H9 (cell line): ENCODE measurements around the gene GRB10. TPM values are rescaled to one million over a fixed set of nuclear protein-coding genes. Genes with fewer than 3 reads are reported as not detected.

ENCODE experiments used
- DNase-seq: peaks from one replicate; pipeline ENCODE4 v3.0.0-alpha.2; 2017
- H2AFZ ChIP-seq: one replicate; pipeline ENCODE4 v1.6.1; 2013; ENCODE audit warnings: mild to moderate bottlenecking, low read length, control low read depth, moderate library complexity
- H2AK5ac ChIP-seq: 2 replicates; pipeline ENCODE4 v1.6.1; 2013; ENCODE audit warnings: low read length, control low read depth, mixed read lengths; ENCODE audit not compliant: insufficient read length
- H2BK120ac ChIP-seq: one replicate; pipeline ENCODE4 v1.6.1; 2013; ENCODE audit warnings: low read depth, mild to moderate bottlenecking, low read length, control low read depth, inconsistent platforms; ENCODE audit not compliant: poor library complexity, severe bottlenecking
- H2BK12ac ChIP-seq: 2 replicates; pipeline ENCODE4 v1.6.1; 2013; ENCODE audit warnings: low read length, control low read depth, mixed read lengths, low read depth; ENCODE audit not compliant: insufficient read length
- H2BK15ac ChIP-seq: 2 replicates; pipeline ENCODE4 v1.6.1; 2013; ENCODE audit warnings: low read depth, low read length, control low read depth
- H2BK20ac ChIP-seq: one replicate; pipeline ENCODE4 v1.6.1; 2013; ENCODE audit warnings: low read depth, mild to moderate bottlenecking, low read length, control low read depth, inconsistent platforms; ENCODE audit not compliant: poor library complexity, severe bottlenecking
- H2BK5ac ChIP-seq: 2 replicates; pipeline ENCODE4 v1.6.1; 2013; ENCODE audit warnings: low read length, control low read depth, mixed read lengths; ENCODE audit not compliant: insufficient read length
- H3K14ac ChIP-seq: 2 replicates; pipeline ENCODE4 v1.6.1; 2013; ENCODE audit warnings: low read length, control low read depth; ENCODE audit not compliant: insufficient read depth
- H3K18ac ChIP-seq: 2 replicates; pipeline ENCODE4 v1.6.1; 2013; ENCODE audit warnings: low read depth, mild to moderate bottlenecking, mixed read lengths, low read length, control low read depth; ENCODE audit not compliant: insufficient read length
- H3K23ac ChIP-seq: 2 replicates; pipeline ENCODE4 v1.6.1; 2013; ENCODE audit warnings: low read length, control low read depth, mixed read lengths, low read depth; ENCODE audit not compliant: insufficient read length
- H3K23me2 ChIP-seq: 2 replicates; pipeline ENCODE4 v1.6.1; 2013; ENCODE audit warnings: low read depth, mild to moderate bottlenecking, mixed read lengths, low read length, control low read depth; ENCODE audit not compliant: insufficient read length, poor library complexity, severe bottlenecking
- H3K27ac ChIP-seq: 2 replicates; pipeline ENCODE4 v1.5.1; 2013; ENCODE audit warnings: low read length, control low read depth, mixed read lengths, low read depth; ENCODE audit not compliant: insufficient read length
- H3K27me3 ChIP-seq: 2 replicates; pipeline ENCODE4 v1.6.1; 2013; ENCODE audit warnings: low read length, control low read depth, inconsistent platforms; ENCODE audit not compliant: insufficient read depth
- H3K4ac ChIP-seq: 2 replicates; pipeline ENCODE4 v1.6.1; 2013; ENCODE audit warnings: low read depth, mild to moderate bottlenecking, control low read depth, inconsistent platforms, low read length, moderate library complexity
- H3K4me1 ChIP-seq: 2 replicates; pipeline ENCODE4 v1.6.1; 2013; ENCODE audit warnings: low read length, control low read depth, inconsistent platforms; ENCODE audit not compliant: insufficient read depth
- H3K4me2 ChIP-seq: 2 replicates; pipeline ENCODE4 v1.6.1; 2013; ENCODE audit warnings: low read length, control low read depth, mixed read lengths; ENCODE audit not compliant: insufficient read length, insufficient read depth
- H3K56ac ChIP-seq: 2 replicates; pipeline ENCODE4 v1.6.1; 2013; ENCODE audit warnings: low read depth, mild to moderate bottlenecking, mixed read lengths, low read length, control low read depth; ENCODE audit not compliant: insufficient read length
- H3K79me1 ChIP-seq: 2 replicates; pipeline ENCODE4 v1.6.1; 2013; ENCODE audit warnings: low read depth, mild to moderate bottlenecking, moderate library complexity, low read length, control low read depth, inconsistent platforms; ENCODE audit not compliant: insufficient read depth, poor library complexity, severe bottlenecking
- H3K79me2 ChIP-seq: 2 replicates; pipeline ENCODE4 v1.6.1; 2013; ENCODE audit warnings: low read length, control low read depth, inconsistent platforms; ENCODE audit not compliant: insufficient read depth
- H3K9ac ChIP-seq: 2 replicates; pipeline ENCODE4 v1.6.1; 2013; ENCODE audit warnings: low read length, control low read depth, mixed read lengths; ENCODE audit not compliant: insufficient read length; ENCODE audit errors: extremely low read depth
- H3K9me3 ChIP-seq: one replicate; pipeline ENCODE4 v1.6.1; 2013; ENCODE audit warnings: low read depth, low read length, inconsistent platforms; ENCODE audit not compliant: control insufficient read depth
- H3T11ph ChIP-seq: one replicate; pipeline ENCODE4 v1.6.1; 2013; ENCODE audit warnings: mild to moderate bottlenecking, low read length, control low read depth, inconsistent platforms
- H4K20me1 ChIP-seq: one replicate; pipeline ENCODE4 v1.6.1; 2013; ENCODE audit not compliant: control insufficient read depth, insufficient read length, insufficient read depth
- H4K5ac ChIP-seq: 2 replicates; pipeline ENCODE4 v1.6.1; 2013; ENCODE audit warnings: low read depth, mild to moderate bottlenecking, mixed read lengths, low read length, control low read depth; ENCODE audit not compliant: insufficient read length
- H4K8ac ChIP-seq: replicated peaks from 2 replicates; pipeline ENCODE4 v1.6.1; 2013; ENCODE audit warnings: low read length, control low read depth, mixed read lengths, low read depth; ENCODE audit not compliant: insufficient read length
- H4K91ac ChIP-seq: 2 replicates; pipeline ENCODE4 v1.6.1; 2013; ENCODE audit warnings: low read depth, mild to moderate bottlenecking, moderate library complexity, mixed read lengths, low read length, control low read depth; ENCODE audit not compliant: insufficient read length
- H3K27ac Mint-ChIP-seq, 3 experiments: 2 replicates in 2 of 3; 3 replicates in 1 of 3; pipeline ENCODE4 v1.8.0; 2020 to 2021; ENCODE audit warnings: mixed read lengths in 3 of 3, mild to moderate bottlenecking in 1 of 3, moderate library complexity in 1 of 3
- H3K27me3 Mint-ChIP-seq: 2 replicates; pipeline ENCODE4 v1.8.0; 2021; ENCODE audit warnings: low read depth, mild to moderate bottlenecking, moderate library complexity, mixed read lengths
- H3K36me3 Mint-ChIP-seq, 3 experiments: 2 replicates in 2 of 3; 3 replicates in 1 of 3; pipeline ENCODE4 v1.8.0; 2020 to 2021; ENCODE audit warnings: low read depth in 3 of 3, mixed read lengths in 3 of 3; ENCODE audit not compliant: insufficient read depth in 1 of 3
- H3K4me1 Mint-ChIP-seq, 2 experiments: 2 replicates each; pipeline ENCODE4 v1.8.0; 2020; ENCODE audit warnings: mixed read lengths in 2 of 2
- H3K4me3 Mint-ChIP-seq, 2 experiments: 2 replicates in 1 of 2; 3 replicates in 1 of 2; pipeline ENCODE4 v1.8.0; 2020 to 2021; ENCODE audit warnings: mild to moderate bottlenecking in 2 of 2, mixed read lengths in 2 of 2, moderate library complexity in 1 of 2
- H3K9me3 Mint-ChIP-seq, 2 experiments: 2 replicates in 1 of 2; 3 replicates in 1 of 2; pipeline ENCODE4 v1.8.0; 2020; ENCODE audit warnings: mild to moderate bottlenecking in 2 of 2, mixed read lengths in 2 of 2, moderate library complexity in 1 of 2
- CTCF ChIP-seq: fragments of 200-600 bp; sonication (generic); conservative IDR thresholded peaks from 3 replicates; pipeline ENCODE4 v1.8.0; 2021; ENCODE audit warnings: antibody characterized with exemption, mild to moderate bottlenecking
- WGBS: extraction: QIAGEN DNeasy Blood & Tissue Kit; methylation state at CpG from one replicate; pipeline ENCODE4 v1.1.7; 2013; ENCODE audit warnings: missing lambda C conversion rate, low lambda C conversion rate, mixed read lengths; ENCODE audit not compliant: insufficient read length; ENCODE audit errors: extremely low coverage; 5-methylcytosine and 5-hydroxymethylcytosine counted together
- total RNA-seq: library from RNA; stranded (reverse); gene quantifications from 2 replicates; pipeline ENCODE4 v1.2.1, GENCODE V29; 2021

GRB10 gene
- total RNA-seq, 1 experiment from 2014 or later: 108 TPM

- H3K56ac ChIP-seq: no peak overlapping the region
- H3T11ph ChIP-seq: no peak overlapping the region
- no peak overlapping the region for H2BK120ac ChIP-seq
- no peak overlapping the region for H3K27ac ChIP-seq
- DNase-seq: no peak
- no peak overlapping the region for H3K14ac ChIP-seq
- peaks cover 11% of the 10 kb centered on the region; the same call in 1 of the 2 replicates for H3K4me1 ChIP-seq
- no peak overlapping the region for H3K4me2 ChIP-seq
- H3K4me1 Mint-ChIP-seq: peaks cover 54 to 63% of the 10 kb centered on the region in 2 experiments
- H3K36me3 Mint-ChIP-seq: peaks cover 26 to 43% (median 42%) of the 10 kb centered on the region in 3 experiments
- no peak overlapping the region for H3K4ac ChIP-seq
- H3K9me3 Mint-ChIP-seq: peaks cover 25 to 27% of the 10 kb centered on the region in 2 experiments
- H3K27me3 ChIP-seq: no peaks in the 10 kb centered on the region; the same call in 1 of the 2 replicates
- no peak overlapping the region for H2AK5ac ChIP-seq
- no peak overlapping the region for H2BK12ac ChIP-seq
- H2AFZ ChIP-seq: no peak overlapping the region
- no peak overlapping the region for H2BK5ac ChIP-seq
- H2BK20ac ChIP-seq: no peak overlapping the region
- peaks cover 6% of the 10 kb centered on the region for H3K23me2 ChIP-seq
- TF ChIP-seq CTCF: no peak
- H3K9ac ChIP-seq: no peak overlapping the region
- no peak overlapping the region for H4K91ac ChIP-seq
- peaks cover 5% of the 10 kb centered on the region; the same call in 1 of the 2 replicates for H3K27me3 Mint-ChIP-seq
- no peak overlapping the region for H3K4me3 Mint-ChIP-seq
- no peaks in the 10 kb centered on the region for H4K20me1 ChIP-seq
- H3K27ac Mint-ChIP-seq: no peak overlapping the region
- peaks cover 59% of the 10 kb centered on the region; the same call in 1 of the 2 replicates for H3K79me2 ChIP-seq
- H4K8ac ChIP-seq: no peak overlapping the region
- H3K79me1 ChIP-seq: peaks cover 3% of the 10 kb centered on the region
- H3K9me3 ChIP-seq: peaks cover 10% of the 10 kb centered on the region
- H3K23ac ChIP-seq: no peak overlapping the region
- H3K18ac ChIP-seq: no peak overlapping the region
- H2BK15ac ChIP-seq: no peak overlapping the region
- H4K5ac ChIP-seq: no peak overlapping the region
- WGBS: no CpG with 5 or more reads among the region's 4 CpGs
Observed at GRCh38 chr7:50787825-50788224, 5.1 kb upstream of the GRB10 start.
